ENCODE results near the gene NELL1.

The NELL1 gene

DNA sequence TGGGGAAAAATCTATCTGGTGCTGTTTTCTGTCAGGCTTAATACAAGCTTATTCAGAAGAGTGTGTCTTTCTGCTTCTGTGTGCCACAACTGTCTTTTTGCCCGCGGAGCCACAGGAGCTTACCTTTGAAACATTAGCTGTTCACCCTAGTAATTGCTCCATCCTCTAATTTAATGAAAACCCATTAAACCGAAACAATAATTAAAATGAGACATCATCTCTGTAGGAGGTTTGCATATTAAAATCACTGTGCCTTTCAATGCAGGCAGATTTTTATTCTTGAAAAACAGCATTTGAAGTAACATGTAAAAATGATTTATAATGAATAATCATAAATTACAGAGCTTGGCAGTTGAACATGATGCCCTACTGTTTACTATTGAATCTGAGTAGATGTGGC lies 102.3 kb downstream of the NELL1 start:
- no peak for DNase-seq

DNA sequence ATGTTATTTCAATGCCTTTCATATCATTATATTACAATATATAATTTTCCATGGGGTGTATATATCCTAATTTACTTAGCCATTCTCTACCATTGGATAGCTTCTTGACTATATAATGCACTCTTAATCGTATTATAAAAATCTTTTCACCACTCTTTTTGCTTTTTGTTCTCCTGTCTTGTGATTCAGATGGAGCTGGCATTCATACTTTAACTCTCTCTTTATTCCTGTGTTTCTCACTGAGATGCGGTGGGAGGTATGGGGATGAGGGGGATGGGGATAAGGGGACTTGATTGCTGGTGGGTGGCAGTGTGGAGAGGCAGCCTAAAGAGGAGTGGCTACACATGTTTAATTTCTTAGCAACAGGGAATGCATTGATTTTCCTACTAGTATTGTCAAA lies 105.9 kb downstream of the NELL1 start:
- no peak for DNase-seq

GRCh38 chr11:20782775-20783174 lies 113.4 kb downstream of the NELL1 start:
- DNase-seq = no peak

DNA sequence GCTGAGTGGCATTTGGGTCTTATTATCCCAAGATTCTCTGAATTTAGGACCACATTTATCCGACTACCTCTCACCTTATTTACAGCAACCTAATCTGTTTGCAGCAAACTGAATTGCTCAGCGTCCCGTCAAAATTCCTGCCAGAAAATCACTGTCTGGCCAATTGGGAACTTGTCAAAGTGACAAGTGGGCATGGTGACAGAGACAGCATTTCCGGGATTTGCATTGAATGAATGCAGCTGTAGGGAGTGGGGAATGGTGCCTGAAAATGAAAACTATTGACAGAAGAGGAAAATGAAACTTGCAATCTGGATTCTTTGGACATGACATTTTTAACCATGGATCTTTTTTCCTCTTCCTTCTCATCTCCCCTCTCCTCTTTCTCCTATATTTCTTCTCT lies 113.8 kb downstream of the NELL1 start:
- DNase-seq = no peak

GRCh38 chr11:20790622-20791021 lies 121.2 kb downstream of the NELL1 start:
- no peak for DNase-seq

DNA sequence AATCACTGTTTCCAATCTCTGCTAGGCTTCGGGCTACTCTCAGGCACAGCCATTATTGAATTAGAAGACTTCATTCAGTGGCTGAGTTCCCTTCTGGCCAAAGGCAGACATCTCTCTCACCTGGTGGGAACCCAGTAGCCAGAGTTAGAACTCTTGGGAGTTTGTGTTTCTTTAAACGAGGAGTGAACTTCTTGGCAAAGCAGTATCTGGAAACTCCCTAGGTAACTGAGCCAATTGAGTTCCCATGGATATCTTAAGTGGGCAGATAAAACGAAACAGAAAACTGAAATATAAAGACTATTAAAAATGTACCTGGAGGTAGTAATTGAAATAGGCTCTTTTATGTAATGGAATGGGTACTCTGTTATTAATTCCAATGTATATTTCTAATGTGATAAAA lies 125.6 kb downstream of the NELL1 start:
- DNase-seq = no peak

GRCh38 chr11:20808328-20808727 lies 138.9 kb downstream of the NELL1 start:
- DNase-seq = no peak

DNA sequence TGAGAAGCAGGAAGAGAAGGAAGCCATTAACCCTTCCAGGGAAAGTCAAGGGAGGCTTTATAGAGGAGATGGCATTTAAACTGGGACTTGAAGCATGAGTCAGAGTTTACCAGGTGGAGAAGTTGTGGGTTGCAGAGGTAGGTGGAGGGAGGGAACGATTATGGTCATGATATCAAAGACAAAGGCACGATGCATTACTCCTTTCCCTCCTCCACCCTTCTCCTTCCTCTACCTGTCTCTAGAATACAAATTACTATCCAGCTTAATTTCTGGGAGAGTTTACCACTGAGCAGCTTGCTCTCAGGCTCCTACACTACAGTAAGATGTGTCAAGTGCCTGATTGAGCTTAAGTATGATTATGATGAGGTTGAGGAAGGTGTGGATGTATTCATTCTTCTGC lies 151.7 kb downstream of the NELL1 start:
- DNase-seq = no peak

DNA sequence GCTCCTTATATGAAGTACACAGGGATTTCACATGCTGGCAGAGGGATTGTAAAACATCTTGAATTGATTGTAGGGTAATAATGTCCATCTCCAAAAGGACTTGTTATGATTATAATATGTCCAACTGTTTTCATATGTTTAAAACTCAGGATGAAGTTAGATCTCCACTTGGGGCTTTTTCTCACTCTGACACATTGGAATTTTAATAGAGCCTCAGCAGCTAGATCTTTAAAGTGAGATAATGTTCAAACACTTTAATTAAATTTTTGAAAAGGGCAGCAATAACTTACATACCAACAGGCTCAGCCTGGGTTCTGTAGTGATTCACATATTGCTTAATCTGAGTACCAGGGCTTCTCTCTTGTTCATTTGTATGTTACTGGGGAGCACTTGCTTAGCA lies 152.1 kb downstream of the NELL1 start:
- DNase-seq = no peak

DNA sequence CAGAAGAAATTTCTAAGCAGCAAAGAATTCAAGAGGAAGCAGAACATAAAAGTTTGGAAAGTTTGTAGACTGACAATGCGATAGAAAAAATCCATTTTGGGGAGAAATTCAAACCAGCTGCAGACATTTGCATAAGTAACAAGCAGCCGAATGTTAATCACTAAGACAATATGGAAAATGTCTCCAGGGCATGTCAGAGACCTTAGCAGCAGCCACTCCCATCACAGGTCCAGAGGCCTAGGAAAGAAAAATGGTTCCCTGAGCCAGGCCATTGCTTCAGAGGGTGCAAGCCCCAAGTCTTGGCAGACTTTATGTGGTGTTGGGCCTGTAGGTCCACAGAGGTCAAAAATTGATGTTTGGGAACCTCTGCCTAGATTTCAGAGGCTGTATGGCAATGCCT lies 155.4 kb downstream of the NELL1 start:
- DNase-seq = no peak

- no peak for DNase-seq
Observed at GRCh38 chr11:20835561-20835960, 166.2 kb downstream of the NELL1 start.

- DNase-seq = no peak
Observed at GRCh38 chr11:20839231-20839630, 169.8 kb downstream of the NELL1 start.

DNA sequence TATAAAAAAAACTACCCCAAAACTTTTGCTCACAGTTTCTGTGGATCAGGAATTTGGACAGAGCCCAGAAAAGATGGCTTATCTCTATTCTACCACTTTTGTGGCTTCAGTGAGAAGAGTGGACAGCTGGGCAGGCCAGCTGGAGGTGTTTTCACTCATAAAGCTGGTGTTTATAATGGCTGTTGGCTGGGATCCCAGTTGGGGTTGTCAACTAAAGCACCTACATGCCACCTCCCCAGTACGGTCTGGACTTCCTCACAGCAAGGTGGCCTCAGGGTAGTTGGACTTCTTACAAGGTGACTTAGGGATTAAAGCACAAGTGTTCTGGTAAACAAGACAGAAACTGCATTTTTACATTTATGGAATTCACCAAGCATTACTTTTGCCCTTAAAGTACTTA lies 171.0 kb downstream of the NELL1 start:
- DNase-seq = no peak

DNA sequence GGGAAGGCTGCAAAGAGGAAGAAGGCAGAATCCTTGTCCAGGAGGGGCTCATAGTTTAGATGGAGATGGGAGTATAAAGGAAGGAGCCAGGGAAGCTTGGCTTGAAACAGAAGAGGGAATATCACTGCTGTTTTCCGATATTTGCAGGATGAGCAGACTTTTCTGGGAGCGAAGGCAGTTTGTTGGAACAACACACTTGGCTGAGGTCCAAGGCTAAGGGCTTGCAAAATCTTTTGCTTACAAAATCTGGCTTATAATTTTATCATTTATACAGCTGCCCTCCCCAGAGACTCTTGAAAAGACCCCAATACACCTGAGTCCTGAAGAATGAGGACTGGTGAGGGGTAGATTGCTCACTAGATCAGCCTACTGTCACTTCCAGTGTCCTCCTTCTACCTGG lies 174.8 kb downstream of the NELL1 start:
- no peak for DNase-seq

GRCh38 chr11:20844630-20845029 lies 175.2 kb downstream of the NELL1 start:
- DNase-seq = no peak

GRCh38 chr11:20854215-20854955 lies 185.0 kb downstream of the NELL1 start:
- no peak for DNase-seq

GRCh38 chr11:20861322-20861721 lies 191.9 kb downstream of the NELL1 start:
- DNase-seq = no peak

GRCh38 chr11:20862263-20862662 lies 192.9 kb downstream of the NELL1 start:
- DNase-seq = peak; percentile 4

- no peak for DNase-seq
Observed at GRCh38 chr11:20864628-20865027, 195.2 kb downstream of the NELL1 start.

GRCh38 chr11:20865161-20865560 lies 195.8 kb downstream of the NELL1 start:
- no peak for DNase-seq

DNA sequence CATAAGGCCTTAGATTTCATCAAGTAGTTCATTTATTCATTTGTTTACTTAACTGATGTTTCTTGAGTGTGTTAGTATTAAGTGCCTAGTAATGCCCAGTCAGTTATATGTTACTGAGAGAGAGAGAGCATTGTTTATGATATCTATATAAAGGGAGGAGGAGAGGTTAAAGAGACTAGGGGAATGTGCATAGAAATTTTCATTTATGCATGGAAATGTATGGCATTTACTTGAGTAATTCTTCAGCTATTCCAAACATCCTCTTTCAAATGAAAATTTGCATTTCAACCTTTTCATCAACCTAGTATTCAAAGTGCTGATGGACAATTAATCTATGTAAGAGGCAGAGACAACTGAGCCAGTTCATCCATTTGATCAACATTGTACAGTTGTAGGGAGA lies 199.7 kb downstream of the NELL1 start:
- DNase-seq = no peak

- no peak for DNase-seq
Observed at GRCh38 chr11:20873054-20873453, 203.7 kb downstream of the NELL1 start.

- no peak for DNase-seq
Observed at GRCh38 chr11:20874358-20874757, 205.0 kb downstream of the NELL1 start.

- DNase-seq = no peak
Observed at GRCh38 chr11:20875889-20876288, 206.5 kb downstream of the NELL1 start.

- no peak for DNase-seq
Observed at GRCh38 chr11:20876738-20877137, 207.4 kb downstream of the NELL1 start.

All from inflammatory macrophage treated with lipopolysaccharide for 4 hours (primary cell).